Loucy (cell line): ENCODE measurements around the gene TAX1BP1.

Source experiments
- CTCF ChIP-seq: fragments of 200-600 bp; sonication (generic); conservative IDR thresholded peaks from 2 replicates; pipeline ENCODE4 v1.5.1; 2014; ENCODE audit warnings: mild to moderate bottlenecking, antibody characterized with exemption, low read length
- EZH2phosphoT487 ChIP-seq: fragments of 200-600 bp; IDR thresholded peaks from 2 replicates; pipeline ENCODE4 v1.6.1; 2018; ENCODE audit warnings: antibody characterized with exemption, mild to moderate bottlenecking, moderate library complexity, borderline replicate concordance

- TF ChIP-seq CTCF (no peak), EZH2phosphoT487 (no peak)
These were observed 12.9 kb upstream of the TAX1BP1 start for GRCh38 chr7:27727058-27727457.
